Stimulated activated CD8-positive, alpha-beta memory T cell treated with anti-CD3 and anti-CD28 coated beads, Interleukin-4, amount 100 ng/mL, for 1 hour (primary cell): Measurements from ENCODE around the gene PODXL.
"Not testable (repeated sequence)": the region's sequence is repeated elsewhere in the genome, so short reads cannot be mapped to it uniquely, and the experiment has no call there.

Source experiments
- DNase-seq, 2 donors: peaks; one replicate each; pipeline ENCODE4 v3.0.0-alpha.2; 2020; ENCODE audit warnings: low read depth in 2 of 2, low spot score in 1 of 2

Gene PODXL

GRCh38 chr7:131538071-131538812 lies 18.2 kb downstream of the PODXL start:
- DNase-seq, result no peak

GRCh38 chr7:131537571-131537978 lies 18.9 kb downstream of the PODXL start:
- DNase-seq, result no peak

- DNase-seq, result no peak
These were observed 20.0 kb downstream of the PODXL start for GRCh38 chr7:131536361-131536849.

GRCh38 chr7:131533566-131534561 lies 22.6 kb downstream of the PODXL start:
- no peak for DNase-seq

GRCh38 chr7:131533151-131533559 lies 23.3 kb downstream of the PODXL start:
- DNase-seq, result no peak

- no peak for DNase-seq
These were observed 23.8 kb downstream of the PODXL start for GRCh38 chr7:131532570-131533091.

- DNase-seq, result no peak
These were observed 26.3 kb downstream of the PODXL start for GRCh38 chr7:131530137-131530536.

- no peak for DNase-seq
These were observed 26.8 kb downstream of the PODXL start for GRCh38 chr7:131529617-131530016.

- no peak for DNase-seq
These were observed 27.2 kb downstream of the PODXL start for GRCh38 chr7:131529179-131529578.

- DNase-seq, result no peak
These were observed 29.0 kb downstream of the PODXL start for GRCh38 chr7:131527456-131527855.

GRCh38 chr7:131525820-131526219 lies 30.6 kb downstream of the PODXL start:
- no peak for DNase-seq

- no peak for DNase-seq
These were observed 31.7 kb downstream of the PODXL start for GRCh38 chr7:131524703-131525102.

GRCh38 chr7:131524115-131524514 lies 32.3 kb downstream of the PODXL start:
- no peak for DNase-seq

- no peak for DNase-seq
These were observed 34.0 kb downstream of the PODXL start for GRCh38 chr7:131522325-131522930.

GRCh38 chr7:131521651-131522163 lies 34.7 kb downstream of the PODXL start:
- no peak for DNase-seq

- no peak for DNase-seq
These were observed 37.8 kb downstream of the PODXL start for GRCh38 chr7:131518626-131519025.

- DNase-seq, result no peak
These were observed 39.1 kb downstream of the PODXL start for GRCh38 chr7:131517218-131517923.

GRCh38 chr7:131515471-131515870 lies 41.0 kb downstream of the PODXL start:
- not testable (repeated sequence) for DNase-seq

GRCh38 chr7:131513245-131514061 lies 43.0 kb downstream of the PODXL start:
- peak; percentile 41 to 55 for DNase-seq
